Tongue (tissue), 2 donors: ENCODE measurements around the gene SNUPN. TPM values are rescaled to one million over a fixed set of nuclear protein-coding genes. Genes with fewer than 3 reads are reported as not detected.
A peak's percentile ranks its signal among the peaks of the same experiment; 100 is the strongest.
"Not testable (repeated sequence)": the region's sequence is repeated elsewhere in the genome, so short reads cannot be mapped to it uniquely, and the experiment has no call there.

Experiments
- DNase-seq: peaks from one replicate; pipeline ENCODE4 v3.0.0-alpha.2; 2015
- total RNA-seq: library from RNA; depleted of rRNA; stranded (reverse); fragments of >200 nt; gene quantifications from one replicate; pipeline ENCODE4 v1.2.3, GENCODE V29; 2014

Gene SNUPN
- total RNA-seq, 1 donor from 2014 or later, result 18.3 TPM

- DNase-seq, result no peak
Observed at GRCh38 chr15:75637245-75638009, 11.9 kb upstream of the SNUPN start.

GRCh38 chr15:75636026-75636425 lies 10.5 kb upstream of the SNUPN start:
- DNase-seq, result no peak

GRCh38 chr15:75633922-75634321 lies 8.4 kb upstream of the SNUPN start:
- DNase-seq, result not testable (repeated sequence)

- no peak for DNase-seq
Observed at GRCh38 chr15:75631935-75632334, 6.4 kb upstream of the SNUPN start.

- no peak for DNase-seq
Observed at GRCh38 chr15:75622505-75622904, 3.0 kb downstream of the SNUPN start.

- DNase-seq, result peak; percentile 78
Observed at GRCh38 chr15:75620841-75621391, 4.6 kb downstream of the SNUPN start.

GRCh38 chr15:75620058-75620820 lies 5.3 kb downstream of the SNUPN start:
- peak; percentile 62 for DNase-seq

- no peak for DNase-seq
Observed at GRCh38 chr15:75616766-75617165, 8.8 kb downstream of the SNUPN start.

- no peak for DNase-seq
Observed at GRCh38 chr15:75606711-75607699, 18.5 kb downstream of the SNUPN start.

GRCh38 chr15:75606026-75606425 lies 19.5 kb downstream of the SNUPN start:
- no peak for DNase-seq

GRCh38 chr15:75599401-75599800 lies 26.1 kb downstream of the SNUPN start:
- DNase-seq, result no peak

- DNase-seq, result no peak
Observed at GRCh38 chr15:75598361-75598760, 27.2 kb downstream of the SNUPN start.

GRCh38 chr15:75597667-75598341 lies 27.7 kb downstream of the SNUPN start:
- DNase-seq, result no peak

GRCh38 chr15:75596703-75597345 lies 28.7 kb downstream of the SNUPN start:
- no peak for DNase-seq

GRCh38 chr15:75594276-75594675 lies 31.2 kb downstream of the SNUPN start:
- no peak for DNase-seq

GRCh38 chr15:75591655-75592364 lies 33.7 kb downstream of the SNUPN start:
- DNase-seq, result no peak

- DNase-seq, result no peak
Observed at GRCh38 chr15:75590239-75590638, 35.3 kb downstream of the SNUPN start.

- DNase-seq, result no peak
Observed at GRCh38 chr15:75589071-75589470, 36.5 kb downstream of the SNUPN start.

- DNase-seq, result not testable (repeated sequence)
Observed at GRCh38 chr15:75586422-75586821, 39.1 kb downstream of the SNUPN start.

- DNase-seq, result no peak
Observed at GRCh38 chr15:75584121-75584520, 41.4 kb downstream of the SNUPN start.
